Measurements from ENCODE around the gene PLCG2.

The PLCG2 gene

GRCh38 chr16:81767987-81768592, 11.0 kb upstream of the PLCG2 start:
- DNase-seq (ENCODE audit: extremely low read depth, low read depth), result no peak

GRCh38 chr16:81770008-81770407, 9.1 kb upstream of the PLCG2 start:
- H3K4me3 ChIP-seq (replicated peaks; ENCODE audit: low read depth, low read length), result no peak overlapping the region
- no peak for TF ChIP-seq CTCF (IDR thresholded peaks at IDR 0.05; ENCODE audit: low read depth, low read length, missing control alignments)
- no peak for DNase-seq (ENCODE audit: extremely low read depth, low read depth)

More at GRCh38 chr16:81767987-81768592, 11.0 kb upstream of the PLCG2 start:
- no peak overlapping the region for H3K4me3 ChIP-seq (replicated peaks; ENCODE audit: low read depth, low read length)
- no peak for TF ChIP-seq CTCF (IDR thresholded peaks at IDR 0.05; ENCODE audit: low read depth, low read length, missing control alignments)

GRCh38 chr16:81774348-81774747, 4.7 kb upstream of the PLCG2 start:
- no peak overlapping the region for H3K4me3 ChIP-seq (replicated peaks; ENCODE audit: low read depth, low read length)
- TF ChIP-seq CTCF (IDR thresholded peaks at IDR 0.05; ENCODE audit: low read depth, low read length, missing control alignments), result no peak
- DNase-seq (ENCODE audit: extremely low read depth, low read depth), result no peak

- no peak for DNase-seq (ENCODE audit: extremely low read depth, low read depth)
- no peak for TF ChIP-seq CTCF (IDR thresholded peaks at IDR 0.05; ENCODE audit: low read depth, low read length, missing control alignments)
- no peak overlapping the region for H3K4me3 ChIP-seq (replicated peaks; ENCODE audit: low read depth, low read length)
Observed at GRCh38 chr16:81775570-81775969, 3.5 kb upstream of the PLCG2 start.

GRCh38 chr16:81778231-81778630, 860 bp upstream of the PLCG2 start:
- H3K4me3 ChIP-seq (replicated peaks; ENCODE audit: low read depth, low read length), result no peak overlapping the region
- DNase-seq (ENCODE audit: extremely low read depth, low read depth), result no peak
- no peak for TF ChIP-seq CTCF (IDR thresholded peaks at IDR 0.05; ENCODE audit: low read depth, low read length, missing control alignments)

- no peak for TF ChIP-seq CTCF (IDR thresholded peaks at IDR 0.05; ENCODE audit: low read depth, low read length, missing control alignments)
- H3K4me3 ChIP-seq (replicated peaks; ENCODE audit: low read depth, low read length), result peak overlapping the region; percentile 37
- DNase-seq (ENCODE audit: extremely low read depth, low read depth), result no peak
Observed at GRCh38 chr16:81779536-81780320, 637 bp downstream of the PLCG2 start.

All from HFF-Myc (cell line).